COR-L47 (cell line): ENCODE results near the gene ABCA13.

Source experiments
- DNase-seq: peaks from one replicate; lab custom pipeline; 2025; lab: John Stamatoyannopoulos, UW

ABCA13 gene

GRCh38 chr7:48638041-48638440 lies 466.8 kb downstream of the ABCA13 start:
- DNase-seq = no peak

- no peak for DNase-seq
Observed at GRCh38 chr7:48643431-48644013, 472.3 kb downstream of the ABCA13 start.

GRCh38 chr7:48658138-48658537 lies 486.9 kb downstream of the ABCA13 start:
- DNase-seq = no peak

GRCh38 chr7:48660306-48660870 lies 489.1 kb downstream of the ABCA13 start:
- no peak for DNase-seq

GRCh38 chr7:48664241-48664640 lies 493.0 kb downstream of the ABCA13 start:
- no peak for DNase-seq

GRCh38 chr7:48665353-48666135 lies 494.3 kb downstream of the ABCA13 start:
- no peak for DNase-seq

GRCh38 chr7:48667407-48667806 lies 496.1 kb downstream of the ABCA13 start:
- no peak for DNase-seq

- DNase-seq = no peak
Observed at GRCh38 chr7:48671656-48672055, 500.4 kb downstream of the ABCA13 start.

- DNase-seq = no peak
Observed at GRCh38 chr7:48681006-48681405, 509.7 kb downstream of the ABCA13 start.

- no peak for DNase-seq
Observed at GRCh38 chr7:48691788-48692187, 520.5 kb downstream of the ABCA13 start.
